DND-41 (cell line): ENCODE results near the gene UNC5C.

ENCODE experiments used
- EZH2 ChIP-seq: IDR thresholded peaks from 3 replicates; pipeline ENCODE4 v1.6.1; 2012; ENCODE audit warnings: borderline replicate concordance, low read depth, mild to moderate bottlenecking, moderate library complexity, low read length, inconsistent platforms; ENCODE audit not compliant: severe bottlenecking
- TF ChIP-seq, protein P1 (sequence below): IDR thresholded peaks from 2 replicates; pipeline ENCODE4 v1.5.1; 2012; ENCODE audit warnings: borderline replicate concordance, low read length, moderate library complexity, mild to moderate bottlenecking; ENCODE audit not compliant: poor library complexity, severe bottlenecking; ENCODE audit errors: extremely low read depth

DNA sequence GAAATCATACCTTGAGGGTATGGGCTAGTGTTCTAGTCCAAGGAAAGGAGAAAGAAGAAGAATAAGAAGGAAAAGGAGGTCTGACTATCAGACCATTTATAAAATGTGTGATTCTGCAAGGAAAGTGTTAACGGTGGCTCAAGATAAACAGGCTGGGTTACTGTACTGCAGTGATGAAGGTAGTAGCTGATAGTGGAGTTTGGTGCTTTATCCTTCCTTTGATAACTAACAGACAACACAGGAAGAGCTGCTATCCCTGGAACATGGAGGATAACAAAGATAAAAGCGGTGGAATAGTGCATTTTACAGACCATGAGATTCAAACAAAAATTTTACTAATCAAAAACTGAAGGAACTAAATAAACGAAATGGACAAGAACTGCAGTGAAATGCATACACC is 2.6 kb downstream of the UNC5C start:
- no peak for TF ChIP-seq EZH2
- TF ChIP-seq, protein P1, sequence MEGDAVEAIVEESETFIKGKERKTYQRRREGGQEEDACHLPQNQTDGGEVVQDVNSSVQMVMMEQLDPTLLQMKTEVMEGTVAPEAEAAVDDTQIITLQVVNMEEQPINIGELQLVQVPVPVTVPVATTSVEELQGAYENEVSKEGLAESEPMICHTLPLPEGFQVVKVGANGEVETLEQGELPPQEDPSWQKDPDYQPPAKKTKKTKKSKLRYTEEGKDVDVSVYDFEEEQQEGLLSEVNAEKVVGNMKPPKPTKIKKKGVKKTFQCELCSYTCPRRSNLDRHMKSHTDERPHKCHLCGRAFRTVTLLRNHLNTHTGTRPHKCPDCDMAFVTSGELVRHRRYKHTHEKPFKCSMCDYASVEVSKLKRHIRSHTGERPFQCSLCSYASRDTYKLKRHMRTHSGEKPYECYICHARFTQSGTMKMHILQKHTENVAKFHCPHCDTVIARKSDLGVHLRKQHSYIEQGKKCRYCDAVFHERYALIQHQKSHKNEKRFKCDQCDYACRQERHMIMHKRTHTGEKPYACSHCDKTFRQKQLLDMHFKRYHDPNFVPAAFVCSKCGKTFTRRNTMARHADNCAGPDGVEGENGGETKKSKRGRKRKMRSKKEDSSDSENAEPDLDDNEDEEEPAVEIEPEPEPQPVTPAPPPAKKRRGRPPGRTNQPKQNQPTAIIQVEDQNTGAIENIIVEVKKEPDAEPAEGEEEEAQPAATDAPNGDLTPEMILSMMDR: no peak
